HG02852 (cell line): ENCODE measurements around the gene NBPF1.
"Not testable (repeated sequence)": the region's sequence is repeated elsewhere in the genome, so short reads cannot be mapped to it uniquely, and the experiment has no call there.

ENCODE experiments used
- ATAC-seq: cut with Tn5 transposase; IDR thresholded peaks from one replicate; pipeline ENCODE4 v1.9.1; 2021; ENCODE audit warnings: mild to moderate bottlenecking, moderate library complexity; ENCODE audit not compliant: unreplicated experiment

Gene NBPF1

GRCh38 chr1:16607853-16608815 lies 5.2 kb downstream of the NBPF1 start:
- ATAC-seq, result not testable (repeated sequence)

DNA sequence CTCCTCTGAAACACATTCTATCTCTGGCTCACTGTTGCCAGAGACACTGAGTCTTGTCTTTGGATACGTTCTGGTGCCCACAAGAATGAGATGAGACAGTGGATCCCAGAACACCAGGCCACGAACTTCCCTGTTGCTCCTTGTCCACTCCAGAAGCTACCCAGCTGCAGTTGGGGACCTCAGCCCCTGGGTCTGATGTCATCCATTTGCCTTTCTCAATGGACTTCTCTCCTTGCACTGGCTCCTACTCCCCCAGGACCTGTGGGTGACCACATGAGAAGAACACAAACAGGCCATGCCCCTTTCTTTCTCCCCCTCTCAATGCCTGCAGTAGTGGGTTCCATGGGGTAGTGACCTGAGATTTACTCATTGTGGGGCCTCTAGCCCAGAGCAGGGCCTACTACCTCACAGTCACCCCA lies 5.9 kb downstream of the NBPF1 start:
- no peak for ATAC-seq

DNA sequence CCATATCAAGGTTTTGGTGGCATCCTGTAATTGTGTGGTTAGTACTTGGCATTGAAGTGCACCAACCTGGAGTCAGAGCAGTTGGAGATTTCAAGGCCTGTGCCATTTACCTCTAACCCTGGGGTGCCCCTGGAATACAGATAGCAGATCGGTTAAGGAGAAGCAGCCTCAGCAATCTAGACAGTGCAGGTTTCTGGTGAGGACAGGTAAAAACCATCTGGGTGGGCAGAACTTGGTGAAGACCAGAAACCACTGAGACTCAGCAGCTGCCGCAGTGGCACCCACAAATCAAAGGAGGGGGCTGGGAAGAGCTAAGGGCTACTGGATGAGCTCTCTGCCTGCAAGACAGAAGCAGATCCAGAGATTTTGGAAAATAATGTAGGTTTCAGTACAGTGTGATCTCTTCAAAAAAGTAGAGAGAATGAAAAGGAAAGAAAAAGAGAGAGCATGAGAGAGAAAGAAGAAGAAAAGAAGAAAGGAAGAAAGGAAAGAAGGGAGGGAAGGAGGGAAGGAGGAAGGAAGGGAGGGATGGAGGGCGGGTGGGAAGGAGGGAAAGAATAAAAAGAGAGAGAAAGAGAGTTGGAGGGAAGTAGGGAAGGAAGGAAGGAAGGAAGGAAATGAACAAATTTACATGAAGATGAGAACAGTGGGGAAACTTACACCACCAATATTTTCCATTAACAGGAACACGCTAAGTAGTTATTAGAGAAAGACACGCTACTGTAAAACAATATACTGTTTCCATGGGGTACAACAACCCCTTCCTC lies 6.5 kb downstream of the NBPF1 start:
- ATAC-seq, result not testable (repeated sequence)

DNA sequence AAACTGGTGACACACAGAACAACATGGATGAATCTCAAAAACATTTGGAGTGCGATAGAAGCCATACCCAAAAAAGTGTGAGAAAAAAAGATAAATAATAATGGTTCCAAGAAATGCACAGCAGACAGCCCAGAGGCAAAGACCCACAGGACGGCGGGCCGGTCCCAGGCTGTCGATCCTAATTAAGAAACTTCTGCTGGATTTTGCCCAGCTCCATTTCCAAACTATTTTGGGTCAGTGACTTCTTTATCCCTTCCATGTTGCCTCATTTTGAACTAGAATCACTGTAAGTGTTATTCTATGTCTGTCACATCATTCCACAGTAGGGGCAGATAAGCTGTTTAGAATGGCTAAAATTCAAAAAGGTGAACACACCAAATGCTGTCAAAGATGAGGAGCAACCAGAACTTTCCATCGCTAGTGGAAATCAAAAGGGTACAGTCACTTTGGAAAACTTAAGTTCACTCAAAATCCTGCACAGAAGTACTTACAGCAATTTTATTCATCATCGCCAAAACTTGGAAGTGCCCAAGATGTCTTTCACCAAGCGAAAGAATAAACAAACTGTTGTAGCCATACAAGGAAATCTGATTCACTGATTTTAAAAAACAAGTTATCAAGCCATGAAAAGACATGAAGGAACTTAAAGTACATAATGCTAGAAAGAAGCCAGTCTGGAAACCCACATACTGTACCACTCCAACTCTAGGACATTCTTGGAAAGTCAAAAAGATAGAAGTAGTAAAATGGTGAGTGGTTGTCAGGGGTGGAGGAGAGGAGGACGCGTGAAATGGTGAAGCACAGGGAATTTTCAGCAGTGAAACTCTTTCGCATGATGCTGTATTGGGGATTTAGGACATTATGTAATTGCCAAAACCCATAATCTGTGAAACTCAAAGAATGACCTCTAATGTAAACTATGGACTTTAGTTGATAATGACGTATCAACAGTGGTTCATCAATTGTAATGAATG lies 7.5 kb downstream of the NBPF1 start:
- no peak for ATAC-seq

- no peak for ATAC-seq
Observed at GRCh38 chr1:16605213-16605525, 8.2 kb downstream of the NBPF1 start.

DNA sequence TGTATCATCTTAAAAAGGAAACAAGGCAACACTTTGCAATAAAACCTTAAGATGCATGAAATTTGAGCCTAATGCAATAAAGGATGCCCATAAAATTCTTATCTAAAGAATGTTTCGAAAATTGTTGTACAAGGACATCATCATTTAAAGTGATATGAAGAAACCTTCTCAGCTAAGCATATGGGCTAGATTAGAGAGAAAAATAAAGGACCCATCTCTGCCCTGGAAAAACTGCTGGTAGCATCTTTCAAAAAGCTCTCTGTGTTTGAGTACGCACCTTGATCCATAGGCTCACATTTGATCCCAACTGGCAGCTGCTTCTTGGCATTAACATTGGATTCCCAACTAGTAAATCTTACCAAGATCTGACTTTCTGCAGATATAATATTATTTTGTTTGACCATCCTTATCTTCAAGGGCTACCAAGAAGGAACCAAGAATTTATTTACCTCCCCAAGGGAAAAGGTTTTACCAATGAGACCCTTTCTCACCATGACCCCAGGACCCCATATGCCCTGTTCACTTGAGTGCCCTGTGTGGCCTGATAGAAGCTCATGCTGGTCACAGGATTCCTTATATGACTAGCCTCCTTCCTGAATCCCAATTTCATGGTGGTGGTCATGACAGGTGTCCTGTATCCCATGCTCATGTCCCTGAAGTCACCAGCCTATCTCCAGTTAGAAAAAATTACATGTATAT lies 8.7 kb downstream of the NBPF1 start:
- not testable (repeated sequence) for ATAC-seq

DNA sequence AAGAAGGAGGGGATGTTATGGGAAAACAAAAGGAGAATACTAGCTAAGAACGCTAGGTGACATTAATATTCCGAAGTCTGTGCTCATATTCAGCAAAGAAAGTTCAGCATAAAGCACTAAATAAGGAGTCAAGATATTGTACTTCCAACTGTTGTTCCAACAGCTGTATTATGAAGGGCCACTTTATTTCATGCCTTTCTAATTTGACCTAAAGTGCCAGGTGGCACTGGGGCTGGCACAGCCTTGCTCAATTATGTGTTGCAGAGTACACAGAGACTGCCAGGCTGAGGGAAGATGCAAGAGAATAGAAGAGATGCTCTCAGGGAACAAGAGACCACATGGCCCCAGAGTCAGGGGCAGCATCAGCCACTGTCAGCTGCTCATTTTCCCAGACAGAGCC lies 9.7 kb downstream of the NBPF1 start:
- ATAC-seq, result not testable (repeated sequence)

GRCh38 chr1:16602336-16603011 lies 10.9 kb downstream of the NBPF1 start:
- ATAC-seq, result not testable (repeated sequence)

- not testable (repeated sequence) for ATAC-seq
Observed at GRCh38 chr1:16600855-16601786, 12.2 kb downstream of the NBPF1 start.

DNA sequence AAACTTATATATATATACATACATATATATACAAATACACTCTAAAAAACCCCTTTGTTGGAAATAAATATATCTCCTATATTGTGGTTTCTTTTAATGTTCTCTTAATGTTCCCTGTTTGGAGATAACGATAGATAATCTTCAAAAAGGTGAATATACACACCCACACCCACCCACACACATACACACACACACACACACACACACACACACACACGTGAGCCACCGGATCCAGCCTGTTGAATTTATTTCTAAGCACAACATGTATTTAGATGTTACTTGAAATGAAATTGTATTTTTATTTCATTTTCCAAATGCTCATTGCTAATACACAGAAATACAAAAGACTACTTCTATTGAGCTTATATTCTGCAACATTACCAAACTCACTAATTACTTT lies 14.0 kb downstream of the NBPF1 start:
- not testable (repeated sequence) for ATAC-seq

DNA sequence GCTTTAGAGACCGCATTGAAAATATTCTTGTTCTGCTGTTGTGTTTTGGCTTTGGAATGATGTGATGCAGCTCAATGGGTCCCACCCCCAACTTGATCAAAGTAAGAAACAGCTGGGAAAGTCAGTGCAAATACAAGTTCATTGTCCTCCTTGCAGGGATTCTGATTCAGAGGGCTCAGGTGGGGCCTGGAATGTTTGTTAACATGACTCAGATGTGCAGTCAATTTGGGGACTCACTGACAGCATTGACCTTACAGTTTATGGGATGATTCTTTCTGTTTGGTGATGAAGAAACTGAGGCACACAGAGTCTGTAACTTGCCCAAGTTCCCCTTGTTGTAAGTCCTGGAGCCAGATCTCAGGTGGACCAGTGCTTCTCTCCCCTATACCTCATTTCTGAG lies 18.1 kb downstream of the NBPF1 start:
- ATAC-seq, result not testable (repeated sequence)

GRCh38 chr1:16591845-16592244 lies 21.5 kb downstream of the NBPF1 start:
- not testable (repeated sequence) for ATAC-seq

GRCh38 chr1:16588081-16588480 lies 25.3 kb downstream of the NBPF1 start:
- not testable (repeated sequence) for ATAC-seq

DNA sequence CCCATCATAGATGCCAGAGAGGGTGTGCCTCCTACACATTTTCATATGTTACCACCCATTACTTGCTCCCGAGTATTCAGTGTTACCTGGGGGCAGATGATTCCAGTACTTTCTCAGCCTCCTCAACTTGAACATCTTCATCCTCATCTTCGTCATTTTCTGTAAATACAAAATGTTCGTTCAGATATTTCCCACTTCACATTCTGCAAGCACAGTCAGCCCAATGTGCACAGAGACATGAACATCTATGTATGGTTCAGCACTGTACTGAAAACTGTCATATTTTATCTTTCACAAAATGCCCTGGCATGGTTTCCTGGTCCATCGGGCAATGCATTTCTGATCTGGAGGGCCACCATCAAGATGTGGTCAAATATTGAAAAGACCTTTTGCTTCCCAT lies 25.7 kb downstream of the NBPF1 start:
- ATAC-seq, result not testable (repeated sequence)

DNA sequence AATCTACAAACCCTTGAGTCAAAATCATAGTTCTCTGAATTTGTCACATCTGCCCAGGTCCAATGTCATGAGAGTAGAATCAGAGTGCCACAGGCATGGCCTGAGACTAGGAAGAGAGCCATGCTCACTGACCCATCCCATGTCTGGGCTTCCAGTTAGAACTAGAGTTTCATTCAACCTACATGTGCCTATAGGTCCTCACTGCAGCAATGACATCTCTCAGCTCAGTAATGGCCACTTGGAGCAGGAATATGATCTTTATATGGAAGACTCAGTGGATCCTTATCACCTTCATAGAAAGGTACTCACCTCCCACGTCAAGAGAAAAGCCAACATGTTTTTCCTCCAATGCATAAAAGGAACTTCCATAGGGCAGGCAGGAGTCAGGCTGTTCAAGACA lies 48.0 kb downstream of the NBPF1 start:
- not testable (repeated sequence) for ATAC-seq

GRCh38 chr1:16561035-16561434 lies 52.3 kb downstream of the NBPF1 start:
- not testable (repeated sequence) for ATAC-seq

DNA sequence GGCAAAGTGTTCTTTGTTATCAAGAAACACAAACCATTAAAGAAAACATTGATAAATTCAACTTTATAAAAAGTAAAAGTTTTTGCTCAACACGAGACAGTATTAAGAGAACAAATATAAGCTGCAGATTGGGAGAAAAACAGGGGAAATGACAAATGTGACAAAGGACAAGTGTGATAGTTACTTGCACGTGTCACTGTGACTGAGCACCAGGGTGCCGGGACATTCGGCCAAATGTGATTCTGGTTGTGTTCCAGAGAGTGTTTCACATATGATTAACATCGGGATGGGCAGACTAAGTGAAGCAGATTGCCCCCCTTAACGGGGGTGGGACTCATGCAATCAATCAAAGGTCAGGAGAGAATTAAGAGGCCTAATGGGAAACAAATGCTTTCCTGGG lies 52.9 kb downstream of the NBPF1 start:
- not testable (repeated sequence) for ATAC-seq

GRCh38 chr1:16559688-16560087 lies 53.7 kb downstream of the NBPF1 start:
- not testable (repeated sequence) for ATAC-seq
